Activated B cell treated with CpG ODN at 0.5 μM for 24 hours (primary cell): ENCODE data around the gene ANP32B. TPM values are rescaled to one million over a fixed set of nuclear protein-coding genes. Genes with fewer than 3 reads are reported as not detected.
"Not testable (repeated sequence)": the region's sequence is repeated elsewhere in the genome, so short reads cannot be mapped to it uniquely, and the experiment has no call there.

Experiments
- ATAC-seq: fragments of 200-7000 bp; cut with Tn5 transposase; one replicate; pipeline ENCODE4 v1.10.0; 2021; ENCODE audit warnings: low read depth, mild to moderate bottlenecking, moderate library complexity
- CTCF ChIA-PET: fragments of 350-600 bp; sonication (Branson Sonifier 250); formaldehyde crosslinking; loops from one replicate; lab custom pipeline; 2021; ENCODE audit warnings: antibody characterized with exemption; lab: Charles Lee
- POLR2A ChIA-PET: fragments of 350-600 bp; sonication (Branson Sonifier 250); formaldehyde crosslinking; loops from one replicate; lab custom pipeline; 2021; ENCODE audit warnings: antibody characterized with exemption; lab: Charles Lee
- DNase-seq: peaks from one replicate; pipeline ENCODE4 v3.0.0; 2022
- H3K27ac Mint-ChIP-seq: one replicate; pipeline ENCODE4 v1.8.0; 2020; ENCODE audit warnings: mixed read lengths
- H3K27me3 Mint-ChIP-seq: one replicate; pipeline ENCODE4 v1.8.0; 2021; ENCODE audit warnings: mixed read lengths
- H3K36me3 Mint-ChIP-seq: one replicate; pipeline ENCODE4 v1.8.0; 2021; ENCODE audit warnings: low read depth, mixed read lengths
- H3K4me1 Mint-ChIP-seq: one replicate; pipeline ENCODE4 v1.8.0; 2021; ENCODE audit warnings: mixed read lengths
- H3K4me3 Mint-ChIP-seq: one replicate; pipeline ENCODE4 v1.8.0; 2020; ENCODE audit warnings: mild to moderate bottlenecking, mixed read lengths
- H3K9me3 Mint-ChIP-seq: one replicate; pipeline ENCODE4 v1.8.0; 2020; ENCODE audit warnings: mixed read lengths
- intact Hi-C: fragments of 100-400 bp; cut with micrococcal nuclease; formaldehyde crosslinking; loops from one replicate; pipeline ENCODE4 v1.15.1; 2024
- total RNA-seq: library from RNA; stranded (reverse); gene quantifications from 2 replicates; pipeline ENCODE4 v1.2.3, GENCODE V29; 2022
- TF ChIP-seq, protein P1 (sequence below): fragments of 200-600 bp; IDR thresholded peaks from one replicate; pipeline ENCODE4 v1.8.0; 2022; ENCODE audit warnings: antibody characterized with exemption, mild to moderate bottlenecking

ANP32B gene
- total RNA-seq, 1 donor from 2014 or later = 162 TPM

DNA sequence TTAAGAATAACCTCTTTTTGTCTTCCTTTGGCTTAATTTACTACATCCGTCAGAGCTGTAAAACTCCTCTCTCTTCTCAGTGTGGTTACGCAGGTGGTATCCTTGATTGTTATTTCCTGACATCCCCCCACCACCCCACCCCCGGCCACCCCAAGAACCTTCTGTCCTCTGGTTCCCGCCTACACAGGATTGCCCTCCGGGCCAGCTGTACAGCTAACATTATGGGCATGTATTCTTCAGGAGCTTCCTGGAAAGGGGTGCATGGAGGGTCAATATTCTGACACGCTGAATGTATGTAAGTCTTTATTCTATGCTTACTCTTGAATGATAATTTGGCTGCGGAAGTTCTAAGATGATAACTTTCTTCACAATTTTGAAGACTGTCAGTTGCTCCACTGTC lies 13.0 kb upstream of the ANP32B start:
- DNase-seq (no peak), ATAC-seq (no peak)
- ChIA-PET POLR2A (no interaction called here), CTCF (no interaction called here)
- no peak overlapping the region for H3K27ac Mint-ChIP-seq
- TF ChIP-seq, protein P1, sequence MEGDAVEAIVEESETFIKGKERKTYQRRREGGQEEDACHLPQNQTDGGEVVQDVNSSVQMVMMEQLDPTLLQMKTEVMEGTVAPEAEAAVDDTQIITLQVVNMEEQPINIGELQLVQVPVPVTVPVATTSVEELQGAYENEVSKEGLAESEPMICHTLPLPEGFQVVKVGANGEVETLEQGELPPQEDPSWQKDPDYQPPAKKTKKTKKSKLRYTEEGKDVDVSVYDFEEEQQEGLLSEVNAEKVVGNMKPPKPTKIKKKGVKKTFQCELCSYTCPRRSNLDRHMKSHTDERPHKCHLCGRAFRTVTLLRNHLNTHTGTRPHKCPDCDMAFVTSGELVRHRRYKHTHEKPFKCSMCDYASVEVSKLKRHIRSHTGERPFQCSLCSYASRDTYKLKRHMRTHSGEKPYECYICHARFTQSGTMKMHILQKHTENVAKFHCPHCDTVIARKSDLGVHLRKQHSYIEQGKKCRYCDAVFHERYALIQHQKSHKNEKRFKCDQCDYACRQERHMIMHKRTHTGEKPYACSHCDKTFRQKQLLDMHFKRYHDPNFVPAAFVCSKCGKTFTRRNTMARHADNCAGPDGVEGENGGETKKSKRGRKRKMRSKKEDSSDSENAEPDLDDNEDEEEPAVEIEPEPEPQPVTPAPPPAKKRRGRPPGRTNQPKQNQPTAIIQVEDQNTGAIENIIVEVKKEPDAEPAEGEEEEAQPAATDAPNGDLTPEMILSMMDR = no peak
- no peaks in the 10 kb centered on the region for H3K36me3 Mint-ChIP-seq
- no peaks in the 10 kb centered on the region for H3K9me3 Mint-ChIP-seq
- no peak overlapping the region for H3K4me3 Mint-ChIP-seq
- intact Hi-C loops = no loop called here
- H3K27me3 Mint-ChIP-seq = peaks cover 9% of the 10 kb centered on the region
- no peaks in the 10 kb centered on the region for H3K4me1 Mint-ChIP-seq

GRCh38 chr9:97972753-97973152 lies 10.4 kb upstream of the ANP32B start:
- POLR2A ChIA-PET = no interaction called here
- H3K36me3 Mint-ChIP-seq = no peaks in the 10 kb centered on the region
- TF ChIP-seq, protein P1 = no peak
- ATAC-seq = no peak
- H3K27ac Mint-ChIP-seq = no peak overlapping the region
- no peaks in the 10 kb centered on the region for H3K9me3 Mint-ChIP-seq
- H3K27me3 Mint-ChIP-seq = peaks cover 4% of the 10 kb centered on the region
- intact Hi-C loops = no loop called here
- H3K4me1 Mint-ChIP-seq = no peaks in the 10 kb centered on the region
- CTCF ChIA-PET = no interaction called here
- no peak for DNase-seq
- no peak overlapping the region for H3K4me3 Mint-ChIP-seq

DNA sequence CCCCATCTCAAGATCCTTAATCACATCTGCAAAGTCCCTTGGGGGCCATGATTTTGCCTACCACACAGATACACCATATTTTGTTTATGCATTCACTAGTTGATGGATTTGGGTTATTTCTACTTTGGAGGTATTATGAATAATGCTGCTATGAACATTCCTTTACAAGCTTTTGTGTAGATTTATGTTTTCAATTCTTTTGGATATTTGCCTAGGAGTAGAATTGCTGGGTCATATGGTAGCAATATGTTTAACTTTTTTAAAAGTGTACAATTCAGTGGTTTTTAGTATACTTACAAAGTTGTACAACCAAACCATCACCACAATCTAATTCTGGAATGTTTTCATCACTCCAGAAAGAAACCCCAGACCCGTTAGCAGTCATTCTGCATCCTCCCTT lies 7.8 kb upstream of the ANP32B start:
- H3K27me3 Mint-ChIP-seq = peaks cover 2% of the 10 kb centered on the region
- no peak for DNase-seq
- H3K4me1 Mint-ChIP-seq = no peaks in the 10 kb centered on the region
- ChIA-PET CTCF (no interaction called here), POLR2A (no interaction called here)
- intact Hi-C loops = no loop called here
- H3K9me3 Mint-ChIP-seq = no peaks in the 10 kb centered on the region
- H3K27ac Mint-ChIP-seq = no peak overlapping the region
- no peaks in the 10 kb centered on the region for H3K36me3 Mint-ChIP-seq
- TF ChIP-seq, protein P1 = no peak
- no peak overlapping the region for H3K4me3 Mint-ChIP-seq
- no peak for ATAC-seq

- intact Hi-C loops, DNase-seq, ATAC-seq, H3K9me3 Mint-ChIP-seq, CTCF ChIA-PET, POLR2A ChIA-PET, H3K4me1 Mint-ChIP-seq, H3K4me3 Mint-ChIP-seq, H3K27me3 Mint-ChIP-seq, H3K36me3 Mint-ChIP-seq, H3K27ac Mint-ChIP-seq: not testable (repeated sequence)
These were observed 6.5 kb upstream of the ANP32B start for GRCh38 chr9:97976633-97977032.

- no peak for DNase-seq
- ATAC-seq = no peak
- Mint-ChIP-seq H3K9me3 (no peaks in the 10 kb centered on the region), H3K27me3 (no peaks in the 10 kb centered on the region), H3K36me3 (no peaks in the 10 kb centered on the region), H3K4me3 (no peak overlapping the region), H3K4me1 (peaks cover 11% of the 10 kb centered on the region), H3K27ac (no peak overlapping the region)
- TF ChIP-seq, protein P1 = no peak
- CTCF ChIA-PET = no interaction called here
- intact Hi-C loops = no loop called here
- POLR2A ChIA-PET = interaction anchor here (2.0 kb wide), 1 partner anchor 56 kb away, joined by 7 read pairs; the partner anchor contains the start of gene TRMO
These were observed 4.6 kb upstream of the ANP32B start for GRCh38 chr9:97978371-97979130.
